HG03432 (cell line): ENCODE results near the gene MEIG1.
"Not testable (repeated sequence)": the region's sequence is repeated elsewhere in the genome, so short reads cannot be mapped to it uniquely, and the experiment has no call there.

Experiments
- ATAC-seq: cut with Tn5 transposase; IDR thresholded peaks from one replicate; pipeline ENCODE4 v1.9.1; 2021; ENCODE audit warnings: mild to moderate bottlenecking, moderate library complexity; ENCODE audit not compliant: unreplicated experiment

MEIG1 gene, protein sequence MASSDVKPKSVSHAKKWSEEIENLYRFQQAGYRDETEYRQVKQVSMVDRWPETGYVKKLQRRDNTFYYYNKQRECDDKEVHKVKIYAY

DNA sequence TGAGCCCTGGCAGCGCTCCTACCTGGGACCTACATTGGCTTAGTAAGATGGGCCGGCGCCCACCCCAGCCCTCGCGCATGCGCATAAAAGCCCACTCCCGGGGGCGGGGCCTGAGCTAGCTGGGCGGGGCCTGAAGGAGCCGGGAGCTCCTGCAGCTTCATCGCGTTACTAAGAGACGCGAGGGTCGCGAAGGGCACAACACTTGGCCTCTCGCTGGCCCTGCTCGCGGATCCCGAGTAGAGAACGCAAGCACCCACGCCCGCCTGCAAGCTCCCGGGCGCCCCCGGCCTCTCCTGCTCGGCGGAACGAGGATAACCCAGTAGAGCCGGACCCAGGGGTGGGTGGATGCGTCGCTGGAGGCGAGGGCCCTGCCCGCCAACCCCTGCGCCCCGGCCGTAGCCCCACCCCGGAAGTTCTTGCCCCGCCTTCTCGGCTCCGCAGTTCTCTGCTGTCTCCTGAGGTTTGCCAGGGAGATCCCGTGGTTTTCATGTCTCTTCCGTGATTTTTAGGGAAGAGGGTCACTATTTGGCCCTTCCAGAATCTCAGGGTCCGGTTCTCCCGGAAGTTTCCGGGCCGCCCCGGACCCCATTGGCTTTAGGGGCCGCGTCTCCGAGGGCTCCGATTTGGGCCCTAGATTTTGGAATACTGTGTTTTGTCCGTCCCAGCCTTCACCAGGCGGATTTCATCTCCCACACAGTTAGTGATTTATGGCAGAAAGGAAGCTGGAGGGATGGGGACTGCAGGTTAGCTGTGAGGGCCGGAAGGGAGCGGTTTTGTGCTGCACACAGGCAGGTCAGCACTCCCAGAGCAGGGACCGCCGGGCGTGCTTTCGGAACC is at the start of gene MEIG1:
MEIG1 (plus strand) TSS at position 168 of the 837 bp plus-strand sequence. CDS start 7,081 bp downstream, outside the sequence.
- peak; percentile 87 for ATAC-seq

- no peak for ATAC-seq
Observed at GRCh38 chr10:14910953-14911352, 48.2 kb upstream of the MEIG1 start.

DNA sequence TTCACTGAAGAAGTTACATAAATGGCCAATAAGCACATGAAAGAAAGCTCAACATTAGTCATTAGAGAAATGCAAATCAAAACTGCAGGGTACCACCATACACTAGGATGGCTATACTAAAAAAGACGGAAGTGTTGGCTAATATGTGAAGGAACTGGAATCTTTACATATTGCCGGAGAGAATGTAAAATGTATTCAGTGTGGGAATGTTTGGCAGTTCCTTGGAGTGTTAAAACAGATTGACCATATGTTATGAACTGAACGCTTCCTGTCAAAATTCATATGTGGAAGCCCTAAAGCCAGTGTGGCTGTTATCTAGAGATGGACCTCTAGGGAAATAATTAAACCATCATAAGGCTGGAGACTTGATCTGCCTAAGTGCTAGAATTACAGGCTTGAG is 47.4 kb upstream of the MEIG1 start:
- ATAC-seq, result no peak

GRCh38 chr10:14916600-14916999 is 42.6 kb upstream of the MEIG1 start:
- no peak for ATAC-seq

GRCh38 chr10:14917827-14918226 is 41.4 kb upstream of the MEIG1 start:
- ATAC-seq, result no peak

GRCh38 chr10:14918964-14919363 is 40.2 kb upstream of the MEIG1 start:
- no peak for ATAC-seq

DNA sequence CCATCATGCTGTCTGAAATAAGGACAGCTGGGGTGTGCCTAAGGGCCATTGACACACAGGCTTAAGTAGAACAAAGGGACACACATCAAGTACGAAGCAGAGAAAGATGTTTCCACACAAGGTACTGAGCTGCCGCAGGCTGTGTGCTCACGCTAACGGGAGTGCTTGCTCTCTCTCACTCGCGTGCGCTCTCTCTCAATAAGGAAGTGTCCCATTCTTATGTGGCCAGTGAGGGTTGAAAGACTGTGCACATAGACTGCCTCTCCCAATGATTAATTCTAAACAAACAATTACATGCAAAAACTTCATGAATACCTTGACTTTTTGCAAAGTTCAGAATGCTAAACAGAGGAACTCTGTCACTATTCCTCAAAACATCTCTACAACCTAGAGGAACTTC is 35.2 kb upstream of the MEIG1 start:
- no peak for ATAC-seq

DNA sequence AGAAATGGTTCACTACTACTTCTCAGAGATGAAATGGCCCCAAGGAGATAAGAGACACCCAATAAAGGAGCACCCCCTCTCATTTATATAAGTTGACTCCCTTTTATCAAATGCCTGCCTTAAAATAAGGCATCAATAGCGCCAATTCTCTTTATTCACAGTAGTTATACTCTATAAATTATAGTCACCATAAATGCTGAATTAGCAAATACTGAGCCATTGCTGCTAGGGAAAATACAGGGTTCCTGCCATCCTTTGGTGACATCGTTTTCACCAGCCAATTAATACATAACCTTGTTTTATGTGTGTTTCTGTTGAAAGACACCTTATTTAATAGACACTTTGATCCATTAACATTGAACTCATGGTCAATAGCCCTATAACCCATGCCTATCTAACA is 33.9 kb upstream of the MEIG1 start:
- no peak for ATAC-seq

GRCh38 chr10:14926061-14926470 is 33.1 kb upstream of the MEIG1 start:
- peak; percentile 2 for ATAC-seq

DNA sequence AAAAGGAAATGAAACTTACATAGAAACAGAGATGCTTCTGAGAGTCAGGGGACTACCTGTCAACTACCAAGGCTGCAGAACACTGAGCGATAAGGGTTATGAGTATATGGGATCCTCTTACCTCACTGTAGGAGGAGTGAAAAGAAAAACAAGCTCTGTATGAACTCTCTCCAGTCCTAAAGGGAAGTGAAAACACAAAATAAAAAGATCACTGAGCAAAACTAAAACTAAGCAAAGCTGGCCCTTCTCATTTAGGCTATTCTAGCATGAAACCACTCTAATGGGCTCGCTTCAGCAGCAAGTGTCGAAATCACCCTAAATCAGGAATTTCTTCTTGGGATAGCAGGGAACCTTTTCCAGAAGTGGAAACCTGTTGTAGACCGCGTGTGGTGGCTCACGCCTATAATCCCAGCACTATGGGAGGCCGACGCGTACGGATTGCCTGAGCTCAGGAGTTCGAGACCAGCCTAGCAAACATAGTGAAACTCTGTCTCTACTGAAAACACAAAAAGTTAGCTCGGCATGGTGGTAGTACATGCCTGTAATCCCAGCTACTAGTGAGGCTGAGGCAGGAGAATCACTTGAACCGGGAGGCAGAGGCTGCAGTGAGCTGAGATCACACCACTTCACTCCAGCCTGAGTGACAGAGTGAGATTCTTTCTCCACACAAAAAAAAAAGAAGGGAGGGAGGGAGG is 32.3 kb upstream of the MEIG1 start:
- peak; percentile 99 for ATAC-seq

- ATAC-seq, result no peak
Observed at GRCh38 chr10:14930610-14931009, 28.6 kb upstream of the MEIG1 start.

GRCh38 chr10:14936584-14936983 is 22.6 kb upstream of the MEIG1 start:
- ATAC-seq, result no peak

DNA sequence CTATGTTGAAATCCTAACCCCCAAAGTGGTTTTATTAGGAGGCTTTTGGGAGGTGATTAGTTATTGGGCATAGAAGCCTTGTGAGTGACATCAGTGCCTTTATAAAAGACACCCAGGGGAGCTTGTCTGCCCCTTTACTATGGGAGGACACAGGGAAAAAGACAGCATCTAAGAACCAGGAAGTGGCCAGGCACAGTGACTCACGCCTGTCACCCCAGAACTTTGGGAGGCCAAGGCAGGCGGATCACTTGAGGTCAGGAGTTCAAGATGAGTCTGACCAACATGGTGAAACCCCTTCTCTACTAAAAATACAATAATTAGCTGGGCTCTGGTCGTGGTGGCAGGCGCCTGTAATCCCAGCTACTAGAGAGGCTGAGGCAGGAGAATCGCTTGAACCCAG is 20.2 kb upstream of the MEIG1 start:
- not testable (repeated sequence) for ATAC-seq

DNA sequence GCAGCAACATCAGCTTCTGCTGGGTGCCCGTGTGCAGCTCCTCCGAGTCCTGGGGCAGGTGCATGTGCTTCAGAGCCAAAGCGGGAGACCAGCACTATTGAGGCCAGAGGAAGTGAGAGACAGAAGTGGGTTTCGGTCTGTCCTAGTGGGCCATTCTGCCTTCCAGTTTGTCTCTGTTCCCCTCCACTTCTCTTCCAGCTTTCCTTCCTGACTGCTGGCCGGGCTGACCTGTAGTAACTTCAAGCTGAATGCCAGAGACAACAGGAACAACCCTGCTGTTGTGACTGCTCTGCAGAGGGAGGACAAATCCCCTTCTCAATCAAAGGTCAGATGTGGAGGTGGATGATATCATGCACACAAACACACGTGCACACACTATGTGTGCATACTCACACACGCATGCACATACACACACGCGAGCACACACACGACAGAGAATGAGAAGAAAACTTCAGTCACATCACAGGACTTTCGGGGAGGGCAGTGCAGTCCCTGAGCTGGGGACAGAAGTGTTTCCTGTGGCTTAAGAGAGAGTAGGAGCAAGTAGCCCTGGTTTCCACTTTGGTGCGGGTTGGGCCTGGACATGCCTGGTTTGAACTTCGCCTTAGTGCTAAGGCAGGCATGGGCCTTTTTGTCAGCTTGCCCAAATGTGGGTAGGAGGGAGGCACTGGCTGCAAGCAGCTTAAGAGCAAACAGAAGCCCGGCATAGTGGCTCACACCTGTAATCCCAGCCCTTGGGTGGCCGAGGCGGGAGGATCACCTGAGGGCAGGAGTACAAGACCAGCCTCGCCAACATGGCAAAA is 16.8 kb upstream of the MEIG1 start:
- ATAC-seq, result peak; percentile 90

GRCh38 chr10:14942950-14943338 is 16.2 kb upstream of the MEIG1 start:
- ATAC-seq, result not testable (repeated sequence)

DNA sequence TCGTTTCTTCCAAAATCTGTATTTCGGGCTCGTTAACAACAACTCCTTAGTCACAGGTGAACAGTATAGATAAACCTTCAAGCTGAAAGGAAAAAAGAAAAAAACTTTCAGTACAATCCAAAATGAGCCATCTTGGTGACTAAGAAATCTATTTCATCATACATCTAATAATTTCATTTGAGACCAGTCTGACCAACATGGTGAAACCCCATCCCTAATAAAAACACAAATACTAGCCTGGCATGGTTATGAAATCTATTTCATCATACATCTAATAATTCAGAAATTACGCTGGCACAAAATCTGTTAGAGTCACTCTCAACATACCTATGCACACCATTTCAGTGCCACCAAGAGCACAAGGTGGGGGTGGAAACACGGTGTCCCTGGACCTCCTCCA is 14.1 kb upstream of the MEIG1 start:
- no peak for ATAC-seq

GRCh38 chr10:14947268-14947667 is 11.9 kb upstream of the MEIG1 start:
- ATAC-seq, result no peak

GRCh38 chr10:14949291-14949690 is 9.9 kb upstream of the MEIG1 start:
- ATAC-seq, result no peak

- no peak for ATAC-seq
Observed at GRCh38 chr10:14952851-14953423, 6.3 kb upstream of the MEIG1 start.

- peak; percentile 39 for ATAC-seq
Observed at GRCh38 chr10:14953424-14954000, 5.7 kb upstream of the MEIG1 start.
